Left kidney (tissue), 2 donors: ENCODE data around the gene CEP95. TPM values are rescaled to one million over a fixed set of nuclear protein-coding genes. Genes with fewer than 3 reads are reported as not detected.
"Not testable (repeated sequence)": the region's sequence is repeated elsewhere in the genome, so short reads cannot be mapped to it uniquely, and the experiment has no call there.

ENCODE experiments used
- DNase-seq: peaks from one replicate; pipeline ENCODE4 v3.0.0-alpha.2; 2013
- polyA plus RNA-seq: library from polyadenylated mRNA; unstranded; fragments of 120-200 nt; gene quantifications from one replicate; pipeline ENCODE4 v1.2.1, GENCODE V29; 2013; ENCODE audit not compliant: insufficient read length

Gene CEP95
- polyA plus RNA-seq, 1 donor = 194 TPM

- no peak for DNase-seq
Observed at GRCh38 chr17:64572682-64573154, 65.9 kb downstream of the CEP95 start.

- no peak for DNase-seq
Observed at GRCh38 chr17:64573214-64573613, 66.4 kb downstream of the CEP95 start.

- no peak for DNase-seq
Observed at GRCh38 chr17:64574646-64575045, 67.9 kb downstream of the CEP95 start.

- DNase-seq = no peak
Observed at GRCh38 chr17:64575431-64575830, 68.7 kb downstream of the CEP95 start.

GRCh38 chr17:64577025-64577424 lies 70.2 kb downstream of the CEP95 start:
- not testable (repeated sequence) for DNase-seq

GRCh38 chr17:64579917-64580316 lies 73.1 kb downstream of the CEP95 start:
- DNase-seq = no peak

- DNase-seq = no peak
Observed at GRCh38 chr17:64580384-64581315, 73.9 kb downstream of the CEP95 start.

GRCh38 chr17:64583038-64583437 lies 76.3 kb downstream of the CEP95 start:
- no peak for DNase-seq

- no peak for DNase-seq
Observed at GRCh38 chr17:64585146-64585545, 78.4 kb downstream of the CEP95 start.

Other genes with a start within 250 kb of the CEP95 start
- gene TEX2, start 243.7 kb upstream of the CEP95 start, polyA plus RNA-seq = 27.5 TPM
- gene PECAM1, start 116.1 kb upstream of the CEP95 start, polyA plus RNA-seq = 97.0 TPM
- gene MILR1, start 57.9 kb upstream of the CEP95 start, polyA plus RNA-seq = 2.5 TPM
- gene POLG2, start 9.9 kb upstream of the CEP95 start, polyA plus RNA-seq = 59.0 TPM
- 945 TPM for gene DDX5, start 688 bp upstream of the CEP95 start, polyA plus RNA-seq
- gene SMURF2, start 155.3 kb downstream of the CEP95 start, polyA plus RNA-seq = 42.5 TPM